Panc1 (cell line): Measurements from ENCODE around the gene EDAR. TPM values are rescaled to one million over a fixed set of nuclear protein-coding genes. Genes with fewer than 3 reads are reported as not detected.

Source experiments
- ATAC-seq: fragments of 200-7000 bp; cut with Tn5 transposase; 2 replicates; pipeline ENCODE4 v1.9.1; 2020; ENCODE audit warnings: mild to moderate bottlenecking, moderate library complexity
- BruUV-seq: library from RNA; stranded (reverse); fragments of 400-500 nt; replicated peaks from 2 replicates; lab custom pipeline; 2021; lab: Mats Ljungman, UMichigan
- CTCF ChIA-PET: fragments of 300-600 bp; sonication (Branson Sonifier 250); formaldehyde crosslinking; loops from one replicate; lab custom pipeline; 2022; ENCODE audit warnings: antibody characterized with exemption; lab: Charles Lee
- POLR2A ChIA-PET: fragments of 300-600 bp; sonication (Branson Sonifier 250); formaldehyde crosslinking; loops from one replicate; lab custom pipeline; 2022; ENCODE audit warnings: antibody characterized with exemption; lab: Charles Lee
- DNase-seq: peaks from one replicate; pipeline ENCODE4 v3.0.0-alpha.2; 2010; ENCODE audit warnings: low read depth, low spot score
- H3K27ac ChIP-seq: 2 replicates; pipeline ENCODE4 v1.5.1; 2011; ENCODE audit warnings: mild to moderate bottlenecking, low read length, inconsistent platforms
- H3K27me3 ChIP-seq: fragments of 200-500 bp; sonication (Bioruptor generic); 2 replicates; pipeline ENCODE4 v1.6.0; 2014; ENCODE audit warnings: low read length, inconsistent platforms; ENCODE audit not compliant: control insufficient read depth, insufficient read depth
- H3K36me3 ChIP-seq: fragments of 200-500 bp; sonication (Bioruptor generic); 2 replicates; pipeline ENCODE4 v1.5.1; 2014; ENCODE audit warnings: inconsistent platforms, mild to moderate bottlenecking, low read length, moderate library complexity; ENCODE audit not compliant: control insufficient read depth, insufficient read depth
- H3K4me1 ChIP-seq: 2 replicates; pipeline ENCODE4 v1.5.1; 2011; ENCODE audit warnings: inconsistent platforms, mild to moderate bottlenecking, low read length, moderate library complexity; ENCODE audit not compliant: control insufficient read depth, insufficient read depth
- H3K4me3 ChIP-seq, 2 experiments: 2 replicates each; pipeline ENCODE4 v1.5.1; 2011 to 2012; ENCODE audit warnings: low read depth in 2 of 2, low read length in 2 of 2, mild to moderate bottlenecking in 2 of 2, inconsistent platforms in 1 of 2, moderate library complexity in 1 of 2
- H3K9me3 ChIP-seq: fragments of 200-500 bp; sonication (Bioruptor generic); 2 replicates; pipeline ENCODE4 v1.5.1; 2014; ENCODE audit warnings: low read depth, mild to moderate bottlenecking, inconsistent platforms, low read length, moderate library complexity; ENCODE audit not compliant: control insufficient read depth, insufficient read depth
- CTCF ChIP-seq: fragments of 450-650 bp; IDR thresholded peaks from 2 replicates; pipeline ENCODE4 v1.5.1; 2017; ENCODE audit warnings: mild to moderate bottlenecking
- POLR2AphosphoS5 ChIP-seq: IDR thresholded peaks from 2 replicates; pipeline ENCODE4 v1.6.1; 2012; ENCODE audit warnings: mild to moderate bottlenecking, low read depth, low read length, moderate library complexity
- REST ChIP-seq, 2 experiments: IDR thresholded peaks; 2 replicates each; pipeline ENCODE4 v1.6.1; 2011 to 2012; ENCODE audit warnings: low read depth in 2 of 2, control low read depth in 1 of 2, low read length in 1 of 2, mild to moderate bottlenecking in 1 of 2, moderate library complexity in 1 of 2; ENCODE audit not compliant: insufficient read depth in 1 of 2
- SIN3A ChIP-seq: IDR thresholded peaks from 2 replicates; pipeline ENCODE4 v1.6.1; 2012; ENCODE audit warnings: low read depth, mild to moderate bottlenecking, low read length, moderate library complexity, borderline replicate concordance; ENCODE audit not compliant: insufficient read depth
- TCF7L2 ChIP-seq: IDR thresholded peaks from 2 replicates; pipeline ENCODE4 v1.6.1; 2011; ENCODE audit warnings: mild to moderate bottlenecking, low read depth, low read length, inconsistent platforms
- in situ Hi-C: cut with HindIII; loops from 2 replicates; pipeline ENCODE4 v1.10.0; 2016; ENCODE audit warnings: low sequenced_read_pairs, low pct_unique_long_range_greater_than_20kb
- intact Hi-C: fragments of 100-400 bp; cut with micrococcal nuclease; formaldehyde crosslinking; loops from one replicate; pipeline ENCODE4 v1.10.0; 2022; ENCODE audit not compliant: unreplicated experiment
- total RNA-seq: library from RNA; stranded (reverse); gene quantifications from one replicate; pipeline ENCODE4 v1.2.1, GENCODE V29; 2021; ENCODE audit not compliant: unreplicated experiment

The EDAR gene
- total RNA-seq, 1 experiment from 2014 or later: not detected

- Histone ChIP-seq H3K27ac (no peak overlapping the region), H3K4me1 (no peaks in the 10 kb centered on the region), H3K36me3 (no peaks in the 10 kb centered on the region), H3K4me3 (no peak overlapping the region), H3K27me3 (no peaks in the 10 kb centered on the region), H3K9me3 (no peaks in the 10 kb centered on the region)
- intact Hi-C loops: no loop called here
- POLR2A ChIA-PET: no interaction called here
- CTCF ChIA-PET: no interaction called here
- no peak for TF ChIP-seq SIN3A
- no peak for TF ChIP-seq TCF7L2
- no peak for TF ChIP-seq POLR2AphosphoS5
- no peak for TF ChIP-seq CTCF
- TF ChIP-seq REST (IDR thresholded peaks at IDR 0.05; ENCODE audit: insufficient read depth in 1 of 2, low read depth in 2 of 2, low read length in 1 of 2): no peak
- no TSS peak for BruUV-seq
- ATAC-seq (no peak), DNase-seq (no peak)
- in situ Hi-C loops: no loop called here
Measured at GRCh38 chr2:108909275-108909823, 79.7 kb downstream of the EDAR start.

GRCh38 chr2:108908713-108909070 lies 80.3 kb downstream of the EDAR start:
- no peaks in the 10 kb centered on the region for H3K9me3 ChIP-seq
- TF ChIP-seq POLR2AphosphoS5: no peak
- TF ChIP-seq CTCF: no peak
- TF ChIP-seq REST (IDR thresholded peaks at IDR 0.05; ENCODE audit: insufficient read depth in 1 of 2, low read depth in 2 of 2, low read length in 1 of 2): no peak
- TF ChIP-seq TCF7L2: no peak
- no peaks in the 10 kb centered on the region for H3K27me3 ChIP-seq
- no peak for DNase-seq
- in situ Hi-C loops (no loop called here), intact Hi-C loops (no loop called here)
- H3K27ac ChIP-seq: no peak overlapping the region
- POLR2A ChIA-PET: no interaction called here
- no TSS peak for BruUV-seq
- no peaks in the 10 kb centered on the region for H3K4me1 ChIP-seq
- H3K36me3 ChIP-seq: no peaks in the 10 kb centered on the region
- no peak for ATAC-seq
- CTCF ChIA-PET: no interaction called here
- H3K4me3 ChIP-seq: no peak overlapping the region
